Suprapubic skin (tissue), 4 donors: Measurements from ENCODE around the gene ANGPTL8.

ENCODE experiments used
- CTCF ChIP-seq, 2 donors: fragments of 200-600 bp in 1 of 2; fragments of 450-650 bp in 1 of 2; sonication (generic) in 1 of 2; IDR thresholded peaks; one replicate each; pipeline ENCODE4 v1.5.1; 2016 to 2019; ENCODE audit warnings: antibody characterized with exemption in 2 of 2, mild to moderate bottlenecking in 1 of 2, moderate library complexity in 1 of 2
- EP300 ChIP-seq: sonication (generic); formaldehyde crosslinking; IDR thresholded peaks from one replicate; pipeline ENCODE4 v1.6.1; 2017; ENCODE audit warnings: antibody characterized with exemption
- POLR2A ChIP-seq, 2 donors: fragments of 450-650 bp; IDR thresholded peaks; one replicate each; pipeline ENCODE4 v1.6.1; 2017; ENCODE audit warnings: antibody characterized with exemption in 2 of 2, mild to moderate bottlenecking in 2 of 2, moderate library complexity in 2 of 2
- POLR2AphosphoS5 ChIP-seq, 3 donors: sonication (generic); formaldehyde crosslinking; IDR thresholded peaks; one replicate each; pipeline ENCODE4 v1.6.1; 2017; ENCODE audit warnings: antibody characterized with exemption in 3 of 3

DNA sequence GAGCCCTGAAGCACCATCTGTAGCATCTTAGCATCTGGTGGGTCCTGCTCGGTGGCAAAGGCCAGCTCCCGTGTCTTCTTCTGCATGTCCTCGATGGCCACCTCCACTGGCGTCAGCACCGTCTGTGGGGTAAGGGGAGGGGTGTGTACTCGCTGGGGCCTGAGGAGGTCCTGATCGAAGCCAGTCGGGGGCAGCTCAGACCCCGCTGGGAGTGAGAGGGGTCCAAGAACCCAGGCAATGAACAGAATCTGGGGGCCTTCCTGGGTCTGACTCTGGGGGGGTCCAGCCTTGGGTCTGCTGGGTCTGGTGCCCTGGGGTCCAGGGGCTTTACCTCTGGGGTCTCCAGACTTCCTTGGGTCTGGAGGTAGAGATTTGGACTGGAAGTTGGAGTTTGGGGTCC lies 38.5 kb upstream of the ANGPTL8 start:
- TF ChIP-seq EP300 (no peak), CTCF (IDR thresholded peaks at IDR 0.05) (no peak), POLR2A (IDR thresholded peaks at IDR 0.05) (no peak), POLR2AphosphoS5 (IDR thresholded peaks at IDR 0.05) (no peak)
